Effector memory CD8-positive, alpha-beta T cell (primary cell): ENCODE data around the gene DNAJC18.
A peak's percentile ranks its signal among the peaks of the same experiment; 100 is the strongest.
"Not testable (repeated sequence)": the region's sequence is repeated elsewhere in the genome, so short reads cannot be mapped to it uniquely, and the experiment has no call there.

Experiments used
- ATAC-seq: fragments of 150-1000 bp; cut with Tn5 transposase; replicated peaks from 2 replicates; pipeline ENCODE4 v1.10.0; 2021; ENCODE audit warnings: mild to moderate bottlenecking, moderate library complexity
- DNase-seq, 3 experiments: peaks; one replicate each; pipeline ENCODE4 v3.0.0; 2021
- H3K27ac Mint-ChIP-seq, 2 donors: one replicate each; pipeline ENCODE4 v1.8.0; 2022; ENCODE audit warnings: mild to moderate bottlenecking in 2 of 2, mixed read lengths in 2 of 2, moderate library complexity in 2 of 2
- H3K27me3 Mint-ChIP-seq, 2 donors: one replicate each; pipeline ENCODE4 v1.8.0; 2022; ENCODE audit warnings: mixed read lengths in 2 of 2
- H3K36me3 Mint-ChIP-seq: one replicate; pipeline ENCODE4 v1.8.0; 2022; ENCODE audit warnings: mild to moderate bottlenecking, moderate library complexity, mixed read lengths; ENCODE audit not compliant: insufficient read depth
- H3K4me1 Mint-ChIP-seq, 2 donors: one replicate each; pipeline ENCODE4 v1.8.0; 2022; ENCODE audit warnings: low read depth in 2 of 2, mixed read lengths in 2 of 2
- H3K4me3 Mint-ChIP-seq, 2 donors: one replicate each; pipeline ENCODE4 v1.8.0; 2022; ENCODE audit warnings: mild to moderate bottlenecking in 2 of 2, mixed read lengths in 2 of 2, moderate library complexity in 2 of 2
- H3K9me3 Mint-ChIP-seq, 2 donors: one replicate each; pipeline ENCODE4 v1.8.0; 2022; ENCODE audit warnings: mixed read lengths in 2 of 2
- total RNA-seq, 9 experiments: gene quantifications; one replicate each; lab custom pipeline; 2026; lab: John Stamatoyannopoulos, UW

Gene DNAJC18
- 9.0 to 39.6 (median 16.9) reads per million in 9 experiments for total RNA-seq

DNA sequence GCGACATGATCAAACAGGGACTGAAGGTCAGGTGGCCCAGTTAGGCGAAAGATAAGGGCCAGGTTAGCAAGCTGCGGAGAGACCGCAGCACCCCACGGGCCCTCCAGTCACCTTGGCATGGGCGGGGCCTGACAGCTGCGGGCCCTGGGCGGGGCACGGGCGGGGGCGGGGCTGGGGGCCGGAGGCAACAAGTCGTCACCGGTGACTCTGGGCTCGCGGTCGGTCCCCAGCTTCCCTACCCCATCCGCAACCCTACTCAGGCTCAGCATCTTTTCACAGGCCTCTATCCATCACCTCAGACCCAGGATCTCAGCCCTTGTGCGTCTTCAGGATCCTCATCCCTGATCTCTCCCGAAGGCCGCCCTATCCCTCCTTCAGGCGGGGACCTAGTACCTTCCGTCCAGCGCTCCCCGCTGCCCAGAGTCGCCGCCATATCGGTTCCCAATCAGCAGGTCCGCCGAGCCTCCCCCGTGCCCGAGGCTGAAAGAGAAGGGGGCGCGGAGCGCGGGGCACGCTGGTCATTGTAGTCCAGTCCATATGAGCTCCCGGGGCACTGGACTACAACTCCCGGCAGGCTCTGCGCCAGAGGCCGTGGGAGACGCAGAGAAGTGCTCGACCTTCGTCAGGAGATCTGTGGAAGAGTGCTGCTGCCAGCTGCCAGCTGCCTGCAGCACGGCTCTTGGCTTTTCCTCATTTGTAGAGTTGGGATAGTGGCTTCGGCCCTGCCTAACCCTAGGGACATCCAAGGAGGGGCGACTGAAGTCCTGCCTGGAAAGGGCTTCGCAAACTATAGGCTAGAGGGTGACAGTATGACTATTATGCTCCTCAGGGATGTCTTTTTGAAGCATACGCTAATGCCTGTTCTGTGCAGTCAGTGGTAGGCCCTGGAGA lies at the start of gene DNAJC18:
Gene DNAJC18 (minus strand): TSS at position 513 of the 891 bp plus-strand sequence. CDS start 80 bp downstream, at position 433.
- Mint-ChIP-seq H3K9me3 (no peaks in the 10 kb centered on the region), H3K27ac (peak within 1 kb of the TSS; percentile 98 to 100), H3K4me3 (peak within 1 kb of the TSS; percentile 97 to 99), H3K36me3 (peaks cover 8% of the 10 kb centered on the region), H3K4me1 (peaks cover 26 to 29% of the 10 kb centered on the region in 2 donors), H3K27me3 (no peaks in the 10 kb centered on the region)
- peak; percentile 88 for ATAC-seq
- DNase-seq = peak; percentile 80 to 84 (median 83)

DNA sequence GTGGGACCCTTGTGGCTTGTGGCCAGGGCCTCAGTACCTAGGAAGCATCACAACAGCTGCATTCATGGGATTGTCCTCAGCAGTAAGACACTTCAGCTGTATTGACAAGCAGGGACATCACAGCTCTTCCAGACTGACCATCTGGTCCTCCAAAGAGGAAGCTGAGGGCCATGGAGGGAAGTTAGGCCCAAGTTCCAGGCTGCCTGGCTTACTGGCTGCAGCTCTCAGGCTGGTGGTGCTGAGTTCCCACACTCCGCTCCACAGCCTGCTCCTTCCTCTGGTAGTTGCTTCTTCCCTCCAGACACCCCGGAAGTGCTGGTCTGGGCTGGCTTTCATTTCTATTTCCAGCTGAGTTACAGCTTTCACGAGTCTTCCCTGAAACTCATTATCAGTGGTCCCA lies 48.9 kb upstream of the DNAJC18 start:
- DNase-seq = no peak
- H3K27ac Mint-ChIP-seq = peak overlapping the region; percentile 75 to 81
- no peak overlapping the region for H3K4me3 Mint-ChIP-seq
- H3K9me3 Mint-ChIP-seq = no peaks in the 10 kb centered on the region
- no peaks in the 10 kb centered on the region for H3K27me3 Mint-ChIP-seq
- peaks cover 2% of the 10 kb centered on the region for H3K36me3 Mint-ChIP-seq
- peaks cover 0 to 4% of the 10 kb centered on the region in 2 donors for H3K4me1 Mint-ChIP-seq
- ATAC-seq = no peak

DNA sequence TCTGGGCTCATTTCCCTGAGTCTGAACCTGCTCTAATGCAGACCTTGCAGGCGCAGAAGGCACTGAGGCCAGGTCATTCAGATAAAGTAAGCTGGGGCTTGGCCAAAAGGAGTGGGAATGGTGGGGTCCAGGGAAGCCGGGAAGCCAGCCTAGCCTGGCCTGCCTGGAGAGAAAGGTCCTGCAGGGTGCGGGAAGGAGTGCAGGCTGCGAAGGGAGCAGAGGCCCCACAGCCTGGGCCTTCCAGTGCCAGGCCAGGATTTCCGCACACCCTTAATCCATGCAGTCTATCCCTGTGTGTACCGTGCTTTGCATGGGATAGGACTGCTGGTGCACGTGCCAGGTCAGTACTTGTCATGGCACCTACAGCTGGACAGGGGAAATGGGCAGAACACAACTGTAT lies 46.9 kb upstream of the DNAJC18 start:
- DNase-seq (no peak), ATAC-seq (no peak)
- Mint-ChIP-seq H3K9me3 (no peaks in the 10 kb centered on the region), H3K27ac (no peak overlapping the region), H3K27me3 (no peaks in the 10 kb centered on the region), H3K4me1 (peaks cover 14 to 20% of the 10 kb centered on the region in 2 donors), H3K4me3 (no peak overlapping the region), H3K36me3 (peaks cover 13% of the 10 kb centered on the region)

DNA sequence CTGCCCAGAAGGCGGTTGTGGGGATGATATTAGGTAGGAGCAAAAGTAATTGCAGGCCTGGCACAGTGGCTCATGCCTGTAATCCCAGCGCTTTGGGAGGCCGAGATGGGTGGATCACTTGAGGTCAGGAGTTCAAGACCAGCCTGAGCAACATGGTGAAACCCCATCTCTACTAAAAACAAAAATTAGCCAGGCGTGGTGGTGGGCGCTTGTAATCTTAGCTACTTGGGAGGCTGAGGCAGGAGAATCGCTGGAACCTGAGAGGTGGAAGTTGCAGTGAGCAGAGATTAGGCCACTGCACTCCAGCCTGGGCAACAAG lies 43.5 kb upstream of the DNAJC18 start:
- Mint-ChIP-seq H3K4me3 (peak overlapping the region; percentile 76 to 83), H3K36me3 (peaks cover 35% of the 10 kb centered on the region), H3K4me1 (peaks cover 33 to 40% of the 10 kb centered on the region in 2 donors), H3K27ac (peak overlapping the region; percentile 82 to 88)
- not testable (repeated sequence) for H3K27me3 Mint-ChIP-seq, ATAC-seq, DNase-seq, H3K9me3 Mint-ChIP-seq

DNA sequence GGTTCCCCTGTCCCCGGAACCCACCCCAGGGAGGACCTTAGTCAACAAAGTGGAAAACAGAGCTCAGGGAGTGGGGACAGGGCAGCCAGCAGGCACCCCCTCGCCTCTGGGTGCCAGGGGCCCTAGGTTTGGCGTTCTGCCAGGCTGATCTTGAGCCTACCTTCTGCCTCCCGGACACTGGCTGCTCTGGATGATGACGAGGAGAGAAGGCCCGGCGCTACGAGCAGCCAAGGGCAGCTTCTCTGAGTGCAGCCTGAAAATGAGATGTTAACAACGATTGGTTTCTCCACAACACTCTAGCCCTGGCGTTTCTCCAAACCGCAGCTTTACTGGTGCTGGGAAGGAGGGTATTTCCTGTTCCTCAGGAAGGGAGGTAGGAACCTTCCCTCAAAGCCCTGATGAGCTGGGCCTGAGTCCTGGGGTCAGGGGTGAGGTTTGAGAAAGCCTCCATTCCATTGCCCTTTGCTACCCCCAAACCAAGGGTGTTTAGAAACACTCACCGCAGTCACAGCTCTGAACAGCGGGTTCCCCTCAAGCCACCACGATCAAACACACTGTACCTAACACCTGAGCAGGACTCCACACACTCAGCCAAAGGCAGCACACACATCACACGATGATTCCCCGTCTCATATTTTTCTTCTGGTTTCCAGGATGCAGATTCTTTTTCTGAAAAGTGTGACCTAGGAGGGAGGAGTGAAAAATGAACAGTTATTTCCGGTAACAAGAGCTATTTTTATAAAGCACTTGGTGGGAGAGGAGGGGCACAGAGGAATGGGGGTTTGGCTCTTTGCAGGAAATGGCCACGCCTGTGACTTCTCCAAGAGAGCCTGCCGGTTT lies 42.9 kb upstream of the DNAJC18 start, which contains the start of gene STING1:
Gene STING1 (minus strand): TSS at position 709 of the 840 bp plus-strand sequence. CDS start 1,054 bp downstream, outside the sequence.
- H3K4me3 Mint-ChIP-seq = peak within 1 kb of the TSS; percentile 76 to 83
- ATAC-seq = peak; percentile 93
- DNase-seq = peak; percentile 62 to 70 (median 67)
- H3K27ac Mint-ChIP-seq = peak within 1 kb of the TSS; percentile 82 to 88
- H3K36me3 Mint-ChIP-seq = peaks cover 35% of the 10 kb centered on the region
- peaks cover 33 to 42% of the 10 kb centered on the region in 2 donors for H3K4me1 Mint-ChIP-seq
- H3K9me3 Mint-ChIP-seq = no peaks in the 10 kb centered on the region
- H3K27me3 Mint-ChIP-seq = no peaks in the 10 kb centered on the region

DNA sequence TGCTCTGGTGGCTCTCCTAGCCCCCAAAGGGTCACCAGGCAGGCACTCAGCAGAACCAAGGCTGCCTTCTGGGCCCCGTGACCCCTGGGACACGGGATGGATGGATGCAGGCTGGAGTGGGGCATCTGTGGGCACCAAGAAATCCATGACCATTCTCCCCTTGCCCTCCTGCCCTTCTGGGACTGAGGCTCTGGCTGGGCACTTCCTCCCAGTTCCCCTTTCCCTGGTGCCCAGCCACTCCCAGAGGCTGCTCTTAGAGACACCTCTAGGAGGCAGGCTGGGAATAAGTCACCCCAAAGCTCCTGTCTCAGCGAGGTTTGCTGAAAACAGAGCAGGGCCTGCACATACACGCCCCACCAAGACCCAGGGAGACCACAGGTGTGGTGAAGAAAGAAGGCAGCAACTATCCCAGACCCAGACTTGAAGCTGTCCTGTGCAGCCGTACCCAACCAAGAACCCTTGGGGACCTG lies 42.3 kb upstream of the DNAJC18 start:
- H3K4me3 Mint-ChIP-seq = peak overlapping the region; percentile 76 to 83
- no peaks in the 10 kb centered on the region for H3K9me3 Mint-ChIP-seq
- DNase-seq (no peak), ATAC-seq (peak; percentile 14)
- H3K4me1 Mint-ChIP-seq = peaks cover 35 to 42% of the 10 kb centered on the region in 2 donors
- peaks cover 40% of the 10 kb centered on the region for H3K36me3 Mint-ChIP-seq
- no peaks in the 10 kb centered on the region for H3K27me3 Mint-ChIP-seq
- H3K27ac Mint-ChIP-seq = peak overlapping the region; percentile 82 to 88

DNA sequence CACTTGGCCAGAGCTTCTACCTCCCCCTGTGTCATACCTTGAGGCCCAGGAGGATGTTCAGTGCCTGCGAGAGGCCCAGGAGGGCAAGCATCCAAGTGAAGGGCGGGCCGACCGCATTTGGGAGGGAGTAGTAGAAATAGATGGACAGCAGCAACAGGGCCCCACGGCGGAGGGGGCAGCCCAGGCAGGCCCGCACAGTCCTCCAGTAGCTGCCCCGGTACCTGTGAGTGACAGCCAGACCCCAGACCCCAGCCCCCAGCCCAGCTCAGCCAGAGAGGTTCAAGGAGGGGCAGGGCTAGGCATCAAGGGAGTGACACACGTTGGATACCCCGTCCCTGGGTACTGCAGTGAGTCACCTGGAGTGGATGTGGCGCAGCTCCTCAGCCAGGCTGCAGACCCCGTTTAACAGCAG lies 41.8 kb upstream of the DNAJC18 start:
- Mint-ChIP-seq H3K27me3 (no peaks in the 10 kb centered on the region), H3K4me3 (peak overlapping the region; percentile 76 to 83), H3K27ac (peak overlapping the region; percentile 82 to 88), H3K4me1 (peaks cover 36 to 43% of the 10 kb centered on the region in 2 donors), H3K36me3 (peaks cover 42% of the 10 kb centered on the region), H3K9me3 (no peaks in the 10 kb centered on the region)
- DNase-seq (no peak), ATAC-seq (no peak)

DNA sequence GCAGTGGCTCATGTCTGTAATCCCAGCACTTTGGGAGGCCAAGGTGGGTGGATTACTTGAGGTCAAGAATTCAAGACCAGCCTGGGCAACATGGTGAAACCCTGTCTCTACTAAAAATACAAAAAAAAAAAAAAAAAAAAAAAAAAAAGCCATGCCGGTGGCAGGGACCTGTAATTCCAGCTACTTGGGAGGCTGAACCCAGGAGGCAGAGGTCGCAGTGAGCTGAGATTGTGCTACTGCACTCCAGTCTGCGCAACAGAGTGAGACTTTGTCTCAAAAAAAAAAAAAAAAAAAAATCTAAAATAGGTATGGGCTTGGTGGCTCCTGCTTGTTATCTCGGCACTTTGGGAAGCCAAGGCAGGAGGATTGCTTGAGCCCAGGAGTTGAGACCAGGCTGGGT lies 40.4 kb upstream of the DNAJC18 start:
- not testable (repeated sequence) for ATAC-seq, H3K9me3 Mint-ChIP-seq, H3K27me3 Mint-ChIP-seq, DNase-seq
- Mint-ChIP-seq H3K4me3 (peak overlapping the region in 1 of 2 donors; percentile 40), H3K36me3 (peaks cover 53% of the 10 kb centered on the region), H3K27ac (peak overlapping the region in 1 of 2 donors; percentile 38), H3K4me1 (peaks cover 50 to 56% of the 10 kb centered on the region in 2 donors)

DNA sequence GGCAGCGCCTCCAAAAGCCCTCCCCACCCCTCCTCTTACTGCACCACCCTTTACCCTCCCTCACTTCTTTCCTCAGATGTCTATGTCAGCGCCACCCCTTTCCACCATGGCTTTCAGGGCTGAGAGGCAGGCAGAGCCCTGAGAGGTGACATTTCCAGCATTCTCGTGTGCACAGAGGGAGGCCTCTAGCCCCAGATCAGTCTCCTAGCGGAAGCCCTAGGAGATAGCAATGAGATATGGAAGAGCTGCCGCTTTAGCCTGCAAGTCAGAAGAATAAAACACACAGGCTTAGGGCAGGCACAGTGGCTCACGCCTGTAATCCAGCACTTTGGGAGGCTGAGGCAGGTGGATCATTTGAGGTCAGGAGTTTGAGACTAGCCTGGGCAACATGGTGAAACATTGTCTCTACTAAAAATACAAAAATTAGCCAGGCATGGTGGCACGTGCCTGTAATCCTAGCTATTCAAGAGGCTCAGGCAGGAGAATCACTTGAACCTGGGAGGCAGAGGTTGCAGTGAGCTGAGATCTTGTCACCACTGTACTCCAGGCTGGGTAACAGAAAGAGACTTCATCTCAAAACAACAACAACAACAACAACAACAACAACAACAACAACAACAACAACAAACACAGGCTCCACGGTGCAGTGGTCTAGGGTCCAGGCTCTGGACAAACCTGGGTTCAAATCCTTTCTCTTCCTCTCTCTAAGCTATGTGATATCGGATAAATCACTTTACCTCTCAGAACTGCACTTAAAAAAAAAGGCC lies 39.5 kb upstream of the DNAJC18 start:
- not testable (repeated sequence) for H3K27me3 Mint-ChIP-seq, ATAC-seq, H3K9me3 Mint-ChIP-seq, DNase-seq
- Mint-ChIP-seq H3K27ac (peak overlapping the region; percentile 80 to 85), H3K4me1 (peaks cover 54 to 57% of the 10 kb centered on the region in 2 donors), H3K36me3 (peaks cover 57% of the 10 kb centered on the region), H3K4me3 (peak overlapping the region; percentile 32 to 40)

DNA sequence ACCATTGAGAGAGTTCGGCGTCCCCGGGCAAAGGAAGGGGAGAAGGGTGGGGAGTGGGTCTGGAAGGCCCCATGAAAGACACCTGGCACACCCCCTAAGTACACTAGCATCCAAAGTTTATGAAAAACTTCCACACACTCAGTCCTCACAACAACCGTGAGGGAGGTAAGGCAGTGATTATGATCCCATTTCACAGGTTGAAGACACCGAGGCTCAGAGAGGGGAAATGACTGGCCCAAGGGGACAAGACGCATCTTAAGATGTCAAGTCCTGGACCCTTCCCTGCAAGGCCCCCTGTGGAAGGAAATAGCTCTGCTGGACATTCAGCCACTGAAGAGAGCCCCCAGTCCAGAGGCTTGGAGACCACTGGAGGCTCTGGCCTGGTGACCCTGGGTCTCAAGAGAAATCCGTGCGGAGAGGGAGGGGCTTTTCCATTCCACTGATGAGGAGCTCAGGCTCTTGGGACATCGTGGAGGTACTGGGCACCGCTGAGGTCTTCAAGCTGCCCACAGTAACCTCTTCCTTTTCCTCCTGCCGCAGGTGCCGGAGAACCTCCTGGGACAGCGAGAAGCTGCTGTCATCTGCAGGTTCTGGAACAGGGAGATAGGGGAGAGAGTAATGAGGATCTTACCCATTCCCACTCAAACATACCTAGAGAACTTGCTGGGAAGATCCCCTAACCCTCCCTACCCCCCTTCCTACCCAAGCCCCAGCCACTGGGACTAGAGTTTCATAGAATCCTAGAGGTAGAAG lies 36.7 kb upstream of the DNAJC18 start:
- Mint-ChIP-seq H3K4me1 (peaks cover 57 to 61% of the 10 kb centered on the region in 2 donors), H3K36me3 (peaks cover 48% of the 10 kb centered on the region), H3K9me3 (no peaks in the 10 kb centered on the region), H3K27me3 (no peaks in the 10 kb centered on the region), H3K4me3 (peak overlapping the region; percentile 70 to 72), H3K27ac (peak overlapping the region; percentile 52 to 84)
- DNase-seq = no peak
- ATAC-seq = no peak

DNA sequence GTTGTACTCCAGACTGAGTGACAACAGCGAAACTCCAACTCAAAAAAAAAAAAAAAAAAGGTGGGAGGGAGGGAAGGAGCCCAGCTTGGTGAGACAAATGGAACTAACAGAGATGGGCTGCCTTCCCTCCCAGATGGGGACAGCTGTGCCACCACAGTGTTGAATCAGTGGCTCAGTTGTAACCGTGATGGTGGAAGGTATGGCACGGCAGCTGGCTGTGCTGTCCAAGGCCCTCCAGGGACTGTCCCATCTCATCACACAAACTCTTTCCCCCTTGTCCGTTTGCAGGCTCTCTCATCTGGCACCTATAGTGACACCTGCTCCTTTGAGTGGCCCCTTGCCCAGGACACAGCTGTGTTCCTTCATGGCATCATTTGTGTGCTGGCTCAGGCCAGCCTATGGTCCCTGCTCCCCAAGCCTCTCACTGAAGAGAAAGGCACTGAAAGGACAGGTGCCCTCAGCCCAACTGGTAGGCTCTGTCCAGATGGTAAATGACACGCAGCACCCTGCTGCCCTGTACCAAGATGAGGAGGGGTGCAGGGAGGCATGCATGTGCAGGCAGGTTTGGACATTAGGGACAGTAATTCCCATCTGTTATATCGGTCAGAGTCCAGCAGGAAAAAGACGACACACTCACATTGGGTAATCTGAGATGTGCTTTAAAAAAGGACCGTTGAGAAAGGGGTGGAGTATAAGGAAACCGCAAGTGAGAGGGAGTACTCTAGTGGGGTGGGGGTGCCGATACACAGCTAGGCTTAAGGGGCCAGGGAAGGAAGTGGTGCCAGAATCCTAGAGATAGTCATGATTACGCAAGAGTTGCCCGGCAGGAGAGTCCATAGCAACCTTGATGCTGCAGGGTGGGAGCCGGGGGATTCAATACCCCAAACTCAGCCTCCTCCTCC lies 35.8 kb upstream of the DNAJC18 start:
- Mint-ChIP-seq H3K36me3 (peaks cover 41% of the 10 kb centered on the region), H3K9me3 (no peaks in the 10 kb centered on the region), H3K4me1 (peaks cover 58 to 59% of the 10 kb centered on the region in 2 donors), H3K27me3 (no peaks in the 10 kb centered on the region), H3K27ac (peak overlapping the region; percentile 52 to 84), H3K4me3 (peak overlapping the region; percentile 70 to 72)
- ATAC-seq (peak; percentile 72), DNase-seq (no peak)
